Fibroblast of mammary gland (primary cell): Measurements from ENCODE around the gene ZBTB49.

Experiments used
- DNase-seq: peaks from one replicate; pipeline ENCODE4 v3.0.0-alpha.2; 2010; ENCODE audit warnings: low read depth
- H3K4me3 ChIP-seq: 2 replicates; pipeline ENCODE4 v1.5.1; 2011; ENCODE audit warnings: low read depth, mild to moderate bottlenecking, low read length, moderate library complexity; ENCODE audit not compliant: control insufficient read depth
- CTCF ChIP-seq: conservative IDR thresholded peaks from 2 replicates; pipeline ENCODE4 v1.5.1; 2011; ENCODE audit warnings: low read depth, low read length, inconsistent platforms; ENCODE audit not compliant: control insufficient read depth, insufficient read depth

ZBTB49 gene

GRCh38 chr4:4267981-4268380 lies 22.1 kb upstream of the ZBTB49 start:
- no peak overlapping the region for H3K4me3 ChIP-seq
- TF ChIP-seq CTCF: no peak
- DNase-seq: no peak

- no peak for TF ChIP-seq CTCF
- no peak for DNase-seq
- no peak overlapping the region for H3K4me3 ChIP-seq
Observed at GRCh38 chr4:4268776-4269175, 21.3 kb upstream of the ZBTB49 start.

GRCh38 chr4:4269331-4269731 lies 20.7 kb upstream of the ZBTB49 start:
- DNase-seq: no peak
- no peak overlapping the region for H3K4me3 ChIP-seq
- no peak for TF ChIP-seq CTCF

GRCh38 chr4:4269856-4270255 lies 20.2 kb upstream of the ZBTB49 start:
- peak; percentile 31 for DNase-seq
- no peak for TF ChIP-seq CTCF
- H3K4me3 ChIP-seq: no peak overlapping the region

- TF ChIP-seq CTCF: no peak
- H3K4me3 ChIP-seq: no peak overlapping the region
- DNase-seq: peak; percentile 34
Observed at GRCh38 chr4:4270529-4270928, 19.5 kb upstream of the ZBTB49 start.

GRCh38 chr4:4271912-4272311 lies 18.1 kb upstream of the ZBTB49 start:
- peak; percentile 18 for DNase-seq
- no peak overlapping the region for H3K4me3 ChIP-seq
- TF ChIP-seq CTCF: no peak

- no peak for DNase-seq
- no peak for TF ChIP-seq CTCF
- H3K4me3 ChIP-seq: no peak overlapping the region
Observed at GRCh38 chr4:4274226-4274625, 15.8 kb upstream of the ZBTB49 start.
